Measurements from ENCODE around the gene NAGPA.

NAGPA gene

DNA sequence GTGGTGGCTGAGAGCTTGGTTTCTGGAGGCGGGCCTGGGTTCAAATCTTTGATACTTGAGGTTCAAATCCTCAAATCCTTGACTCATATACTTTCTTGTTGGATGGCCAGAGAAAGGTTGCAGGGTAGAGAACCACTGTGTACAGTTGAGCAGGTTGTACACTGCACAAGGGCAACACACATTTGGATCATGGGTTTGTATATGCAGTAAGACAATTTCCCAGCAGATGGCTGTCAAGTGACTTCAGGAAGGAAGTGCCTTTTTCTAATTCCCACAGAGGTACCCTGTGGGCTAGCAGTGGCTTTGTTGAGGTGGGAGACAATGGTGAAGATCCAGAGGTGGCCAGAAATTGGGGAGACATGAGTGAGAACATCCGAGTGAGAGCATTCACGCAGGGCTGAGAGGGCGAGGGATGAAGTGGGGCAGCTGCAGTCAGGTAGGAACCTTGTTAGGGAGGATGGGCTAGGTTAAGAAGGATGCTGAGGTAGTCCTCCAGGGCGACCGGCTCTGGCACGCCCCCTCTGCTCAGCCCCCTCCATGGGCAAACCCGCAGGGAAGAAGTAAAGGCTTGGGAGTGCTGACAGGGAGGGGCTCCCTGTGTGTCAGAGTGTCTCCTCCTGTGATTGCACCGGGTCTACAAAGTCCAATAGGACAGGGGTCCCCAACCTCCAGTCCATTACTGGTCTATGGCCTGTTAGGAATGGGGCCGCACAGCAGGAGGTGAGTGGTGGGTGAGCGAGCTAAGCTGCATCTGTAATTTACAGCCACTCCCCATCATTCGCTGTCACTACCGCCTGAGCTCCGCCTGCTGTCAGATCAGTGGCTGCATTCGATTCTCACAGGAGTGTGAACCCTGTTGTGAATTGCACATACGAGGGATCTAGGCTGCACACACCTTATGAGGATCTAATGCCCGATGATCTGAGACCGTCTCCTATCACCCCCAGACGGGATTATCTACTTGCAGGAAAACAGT is 29.3 kb upstream of the NAGPA start:
- TF ChIP-seq SIN3A (IDR thresholded peaks at IDR 0.05; ENCODE audit: borderline replicate concordance, insufficient read depth, low read length) (no peak), POLR2AphosphoS5 (IDR thresholded peaks at IDR 0.05; ENCODE audit: low read depth, low read length) (no peak), FOXP2 (optimal IDR thresholded peaks at IDR 0.05; ENCODE audit: borderline replicate concordance, extremely low read depth, extremely low read length, insufficient read depth) (no peak), TAF1 (IDR thresholded peaks at IDR 0.05; ENCODE audit: borderline replicate concordance, insufficient read depth, low read length) (no peak)
- TF ChIP-seq, protein P1, sequence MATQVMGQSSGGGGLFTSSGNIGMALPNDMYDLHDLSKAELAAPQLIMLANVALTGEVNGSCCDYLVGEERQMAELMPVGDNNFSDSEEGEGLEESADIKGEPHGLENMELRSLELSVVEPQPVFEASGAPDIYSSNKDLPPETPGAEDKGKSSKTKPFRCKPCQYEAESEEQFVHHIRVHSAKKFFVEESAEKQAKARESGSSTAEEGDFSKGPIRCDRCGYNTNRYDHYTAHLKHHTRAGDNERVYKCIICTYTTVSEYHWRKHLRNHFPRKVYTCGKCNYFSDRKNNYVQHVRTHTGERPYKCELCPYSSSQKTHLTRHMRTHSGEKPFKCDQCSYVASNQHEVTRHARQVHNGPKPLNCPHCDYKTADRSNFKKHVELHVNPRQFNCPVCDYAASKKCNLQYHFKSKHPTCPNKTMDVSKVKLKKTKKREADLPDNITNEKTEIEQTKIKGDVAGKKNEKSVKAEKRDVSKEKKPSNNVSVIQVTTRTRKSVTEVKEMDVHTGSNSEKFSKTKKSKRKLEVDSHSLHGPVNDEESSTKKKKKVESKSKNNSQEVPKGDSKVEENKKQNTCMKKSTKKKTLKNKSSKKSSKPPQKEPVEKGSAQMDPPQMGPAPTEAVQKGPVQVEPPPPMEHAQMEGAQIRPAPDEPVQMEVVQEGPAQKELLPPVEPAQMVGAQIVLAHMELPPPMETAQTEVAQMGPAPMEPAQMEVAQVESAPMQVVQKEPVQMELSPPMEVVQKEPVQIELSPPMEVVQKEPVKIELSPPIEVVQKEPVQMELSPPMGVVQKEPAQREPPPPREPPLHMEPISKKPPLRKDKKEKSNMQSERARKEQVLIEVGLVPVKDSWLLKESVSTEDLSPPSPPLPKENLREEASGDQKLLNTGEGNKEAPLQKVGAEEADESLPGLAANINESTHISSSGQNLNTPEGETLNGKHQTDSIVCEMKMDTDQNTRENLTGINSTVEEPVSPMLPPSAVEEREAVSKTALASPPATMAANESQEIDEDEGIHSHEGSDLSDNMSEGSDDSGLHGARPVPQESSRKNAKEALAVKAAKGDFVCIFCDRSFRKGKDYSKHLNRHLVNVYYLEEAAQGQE (IDR thresholded peaks at IDR 0.05; ENCODE audit: insufficient read depth in 1 of 2, low read depth in 2 of 2, low read length in 2 of 2), result no peak

DNA sequence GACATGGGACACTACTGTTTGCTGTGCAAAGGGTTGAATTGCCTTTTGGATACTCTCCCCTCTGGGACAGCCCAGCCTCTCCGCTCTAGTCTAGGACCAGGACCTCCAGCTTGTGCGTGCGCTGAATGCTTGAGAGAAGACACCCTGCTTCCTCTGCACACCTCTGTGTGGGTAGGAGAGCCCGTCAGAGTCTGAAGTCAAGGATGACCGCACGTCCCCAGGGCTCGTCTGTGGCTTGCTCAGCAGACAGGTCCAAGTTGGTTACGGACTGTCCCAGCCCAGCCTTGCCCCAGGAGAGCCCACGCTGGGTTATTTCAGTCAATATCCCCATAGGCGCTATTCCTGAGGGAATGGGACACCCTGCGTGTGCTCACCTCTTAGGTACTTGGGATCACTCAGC is 28.3 kb upstream of the NAGPA start:
- TF ChIP-seq TAF1 (IDR thresholded peaks at IDR 0.05; ENCODE audit: borderline replicate concordance, insufficient read depth, low read length) (no peak), FOXP2 (optimal IDR thresholded peaks at IDR 0.05; ENCODE audit: borderline replicate concordance, extremely low read depth, extremely low read length, insufficient read depth) (no peak), SIN3A (IDR thresholded peaks at IDR 0.05; ENCODE audit: borderline replicate concordance, insufficient read depth, low read length) (no peak), POLR2AphosphoS5 (IDR thresholded peaks at IDR 0.05; ENCODE audit: low read depth, low read length) (no peak)
- TF ChIP-seq, protein P1 (IDR thresholded peaks at IDR 0.05; ENCODE audit: insufficient read depth in 1 of 2, low read depth in 2 of 2, low read length in 2 of 2), result no peak

DNA sequence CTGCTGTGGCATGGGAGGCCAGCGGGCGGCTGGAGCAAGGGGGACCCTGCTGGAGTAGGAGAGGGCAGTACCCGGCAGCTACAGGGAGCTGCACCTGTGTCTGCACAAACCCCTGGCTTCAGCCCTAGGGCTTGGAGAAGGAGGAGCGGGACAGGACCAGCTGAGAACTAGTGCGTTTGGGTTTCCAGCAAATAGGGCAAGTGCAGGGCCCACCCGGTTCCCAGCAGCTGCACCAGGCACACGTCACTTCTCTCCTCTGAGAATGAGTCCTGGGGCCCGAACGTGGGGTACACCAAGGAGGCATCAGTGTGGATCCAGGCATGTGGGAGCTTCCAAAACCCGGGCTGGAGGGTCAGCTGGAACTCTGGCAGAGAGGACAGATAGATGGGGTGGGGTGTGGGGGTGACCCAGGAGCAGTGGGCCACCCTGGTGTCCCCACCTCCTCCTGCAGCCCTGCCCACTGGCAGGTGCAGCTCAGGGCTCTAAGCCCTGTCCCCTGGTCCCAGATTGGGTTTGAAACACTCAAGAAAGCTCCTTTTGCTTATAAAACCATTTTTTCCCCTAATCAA is 26.4 kb upstream of the NAGPA start:
- TF ChIP-seq, protein P1 (IDR thresholded peaks at IDR 0.05; ENCODE audit: insufficient read depth in 1 of 2, low read depth in 2 of 2, low read length in 2 of 2), result no peak
- no peak for TF ChIP-seq SIN3A (IDR thresholded peaks at IDR 0.05; ENCODE audit: borderline replicate concordance, insufficient read depth, low read length)
- TF ChIP-seq TAF1 (IDR thresholded peaks at IDR 0.05; ENCODE audit: borderline replicate concordance, insufficient read depth, low read length), result no peak
- no peak for TF ChIP-seq FOXP2 (optimal IDR thresholded peaks at IDR 0.05; ENCODE audit: borderline replicate concordance, extremely low read depth, extremely low read length, insufficient read depth)
- no peak for TF ChIP-seq POLR2AphosphoS5 (IDR thresholded peaks at IDR 0.05; ENCODE audit: low read depth, low read length)

DNA sequence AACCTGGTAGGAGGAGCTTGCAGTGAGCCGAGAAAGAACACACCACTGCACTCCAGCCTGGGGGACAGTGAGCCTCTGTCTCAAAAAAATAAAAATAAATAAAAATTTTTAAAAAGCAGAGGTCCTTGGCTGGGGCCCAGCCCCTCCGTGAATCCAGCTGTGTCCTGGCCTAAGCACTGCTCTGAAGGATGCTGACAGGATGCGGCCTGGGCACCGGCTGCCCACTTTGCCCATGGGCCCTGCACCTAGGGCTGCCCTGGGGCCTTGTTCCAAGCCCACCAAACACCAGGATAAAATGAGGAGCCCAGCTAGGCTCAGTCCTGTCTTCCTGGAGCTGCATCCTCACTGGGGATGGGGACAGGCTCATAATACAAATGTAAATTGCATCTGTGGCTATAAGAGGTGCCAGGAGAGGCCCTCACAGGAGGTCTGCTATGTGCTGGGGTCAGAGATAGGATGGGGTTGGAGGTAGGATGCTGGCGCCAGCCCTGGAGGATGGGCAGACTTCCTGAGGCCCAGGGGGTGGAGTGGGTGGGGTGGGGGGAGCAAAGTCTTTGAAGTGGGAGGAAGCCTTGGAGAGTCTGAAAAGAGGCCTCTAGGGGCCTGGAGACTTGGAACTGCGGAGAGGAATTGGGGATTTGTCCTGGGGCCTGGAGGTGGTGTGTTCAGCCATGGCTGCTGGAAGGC is 25.8 kb upstream of the NAGPA start:
- TF ChIP-seq SIN3A (IDR thresholded peaks at IDR 0.05; ENCODE audit: borderline replicate concordance, insufficient read depth, low read length) (no peak), POLR2AphosphoS5 (IDR thresholded peaks at IDR 0.05; ENCODE audit: low read depth, low read length) (no peak), TAF1 (IDR thresholded peaks at IDR 0.05; ENCODE audit: borderline replicate concordance, insufficient read depth, low read length) (no peak), FOXP2 (optimal IDR thresholded peaks at IDR 0.05; ENCODE audit: borderline replicate concordance, extremely low read depth, extremely low read length, insufficient read depth) (no peak)
- TF ChIP-seq, protein P1 (IDR thresholded peaks at IDR 0.05; ENCODE audit: insufficient read depth in 1 of 2, low read depth in 2 of 2, low read length in 2 of 2), result no peak
